Endodermal cell (in vitro differentiated cells): ENCODE results near the gene SLC5A11. TPM values are rescaled to one million over a fixed set of nuclear protein-coding genes. Genes with fewer than 3 reads are reported as not detected.

Experiments
- DNase-seq: peaks from one replicate; pipeline ENCODE4 v3.0.0-alpha.2; 2017
- H3K27ac ChIP-seq: 2 replicates; pipeline ENCODE4 v1.5.1; 2013; ENCODE audit warnings: mild to moderate bottlenecking, low read depth, low read length, moderate library complexity
- H3K27me3 ChIP-seq: 2 replicates; pipeline ENCODE4 v1.6.1; 2013; ENCODE audit warnings: mild to moderate bottlenecking, low read length, moderate library complexity; ENCODE audit not compliant: insufficient read depth, control insufficient read depth, poor library complexity, severe bottlenecking
- H3K36me3 ChIP-seq: 2 replicates; pipeline ENCODE4 v1.7.0; 2013; ENCODE audit warnings: mild to moderate bottlenecking, low read length, moderate library complexity; ENCODE audit not compliant: control insufficient read depth, insufficient read depth
- H3K4me1 ChIP-seq: one replicate; pipeline ENCODE4 v1.7.0; 2013; ENCODE audit warnings: low read length; ENCODE audit not compliant: control insufficient read depth, insufficient read depth
- H3K4me3 ChIP-seq: 2 replicates; pipeline ENCODE4 v1.5.1; 2013; ENCODE audit warnings: mild to moderate bottlenecking, low read length, moderate library complexity
- H3K9ac ChIP-seq: 2 replicates; pipeline ENCODE4 v1.6.1; 2013; ENCODE audit warnings: mild to moderate bottlenecking, low read length, moderate library complexity; ENCODE audit not compliant: poor library complexity, severe bottlenecking; ENCODE audit errors: extremely low read depth
- H3K9me3 ChIP-seq: 2 replicates; pipeline ENCODE4 v1.6.1; 2013; ENCODE audit warnings: mild to moderate bottlenecking, low read length, moderate library complexity; ENCODE audit not compliant: control insufficient read depth
- H3K27ac Mint-ChIP-seq: 2 replicates; pipeline ENCODE4 v1.8.0; 2020; ENCODE audit warnings: mixed read lengths
- H3K27me3 Mint-ChIP-seq: 2 replicates; pipeline ENCODE4 v1.8.0; 2021; ENCODE audit warnings: mild to moderate bottlenecking, mixed read lengths; ENCODE audit not compliant: insufficient read depth
- H3K36me3 Mint-ChIP-seq: 2 replicates; pipeline ENCODE4 v1.8.0; 2020; ENCODE audit warnings: low read depth, mixed read lengths
- H3K4me1 Mint-ChIP-seq: 2 replicates; pipeline ENCODE4 v1.8.0; 2020; ENCODE audit warnings: mixed read lengths
- H3K4me3 Mint-ChIP-seq: 2 replicates; pipeline ENCODE4 v1.8.0; 2020; ENCODE audit warnings: mild to moderate bottlenecking, moderate library complexity, mixed read lengths
- H3K9me3 Mint-ChIP-seq: 2 replicates; pipeline ENCODE4 v1.8.0; 2020; ENCODE audit warnings: mild to moderate bottlenecking, mixed read lengths
- WGBS, 2 experiments: methylation state at CpG; one replicate each; pipeline versions ENCODE4 v1.1.5 to v1.1.7; 2013; ENCODE audit warnings: missing lambda C conversion rate in 2 of 2, mixed read lengths in 1 of 2; ENCODE audit not compliant: insufficient coverage in 1 of 2, insufficient read length in 1 of 2; 5-methylcytosine and 5-hydroxymethylcytosine counted together
- total RNA-seq, 2 donors: library from RNA; stranded (reverse); fragmentation: NEBNext Ultra II Directional in 1 of 2; extraction: Animal tissue kit (Norgen Biotek cat#: 25700) in 1 of 2; gene quantifications; 2 replicates in 1 of 2; 3 replicates in 1 of 2; pipeline ENCODE4 v1.2.1, GENCODE V29; 2021
- TF ChIP-seq, protein P1 (sequence below): fragments of 200-600 bp; sonication (generic); conservative IDR thresholded peaks from 2 replicates; pipeline ENCODE4 v1.5.0; 2021; ENCODE audit warnings: antibody characterized with exemption, mild to moderate bottlenecking

Gene SLC5A11
- total RNA-seq, 2 donors from 2014 or later, result 0.29 TPM; not detected in 1

DNA sequence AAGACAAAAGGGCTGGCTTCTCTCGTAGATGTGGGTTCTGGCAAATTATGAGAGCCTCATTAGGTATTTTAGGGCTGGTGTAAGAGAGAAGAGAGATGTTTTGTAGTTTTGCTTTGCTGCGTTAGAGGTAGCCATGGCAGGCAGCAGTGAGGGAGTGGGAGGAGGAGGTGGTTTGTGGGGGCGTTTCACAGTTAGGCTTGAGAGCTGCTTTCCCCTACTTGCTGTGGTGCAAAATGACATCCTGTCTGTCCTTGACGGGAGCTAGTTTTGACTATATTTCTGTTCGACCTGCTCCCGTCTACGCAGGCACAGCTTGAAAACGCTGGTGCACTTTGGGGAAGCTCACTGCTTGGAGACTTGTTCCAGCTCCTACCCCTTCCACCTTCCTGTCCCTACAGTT is 75.5 kb downstream of the SLC5A11 start:
- no peaks in the 10 kb centered on the region for H3K27me3 ChIP-seq
- Mint-ChIP-seq H3K27ac (no peak overlapping the region), H3K4me3 (no peak overlapping the region), H3K36me3 (peaks cover 59% of the 10 kb centered on the region), H3K9me3 (no peaks in the 10 kb centered on the region), H3K27me3 (no peaks in the 10 kb centered on the region), H3K4me1 (no peaks in the 10 kb centered on the region)
- no peak overlapping the region for H3K4me3 ChIP-seq
- no peak overlapping the region for H3K9ac ChIP-seq
- H3K27ac ChIP-seq, result no peak overlapping the region
- H3K36me3 ChIP-seq, result peaks cover 35% of the 10 kb centered on the region
- H3K9me3 ChIP-seq, result no peaks in the 10 kb centered on the region
- WGBS, 2 experiments, result 94 to 100% methylated on average over 4 to 8 of the region's 8 CpGs
- H3K4me1 ChIP-seq, result no peaks in the 10 kb centered on the region
- TF ChIP-seq, protein P1, sequence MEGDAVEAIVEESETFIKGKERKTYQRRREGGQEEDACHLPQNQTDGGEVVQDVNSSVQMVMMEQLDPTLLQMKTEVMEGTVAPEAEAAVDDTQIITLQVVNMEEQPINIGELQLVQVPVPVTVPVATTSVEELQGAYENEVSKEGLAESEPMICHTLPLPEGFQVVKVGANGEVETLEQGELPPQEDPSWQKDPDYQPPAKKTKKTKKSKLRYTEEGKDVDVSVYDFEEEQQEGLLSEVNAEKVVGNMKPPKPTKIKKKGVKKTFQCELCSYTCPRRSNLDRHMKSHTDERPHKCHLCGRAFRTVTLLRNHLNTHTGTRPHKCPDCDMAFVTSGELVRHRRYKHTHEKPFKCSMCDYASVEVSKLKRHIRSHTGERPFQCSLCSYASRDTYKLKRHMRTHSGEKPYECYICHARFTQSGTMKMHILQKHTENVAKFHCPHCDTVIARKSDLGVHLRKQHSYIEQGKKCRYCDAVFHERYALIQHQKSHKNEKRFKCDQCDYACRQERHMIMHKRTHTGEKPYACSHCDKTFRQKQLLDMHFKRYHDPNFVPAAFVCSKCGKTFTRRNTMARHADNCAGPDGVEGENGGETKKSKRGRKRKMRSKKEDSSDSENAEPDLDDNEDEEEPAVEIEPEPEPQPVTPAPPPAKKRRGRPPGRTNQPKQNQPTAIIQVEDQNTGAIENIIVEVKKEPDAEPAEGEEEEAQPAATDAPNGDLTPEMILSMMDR, result no peak
- DNase-seq, result no peak

DNA sequence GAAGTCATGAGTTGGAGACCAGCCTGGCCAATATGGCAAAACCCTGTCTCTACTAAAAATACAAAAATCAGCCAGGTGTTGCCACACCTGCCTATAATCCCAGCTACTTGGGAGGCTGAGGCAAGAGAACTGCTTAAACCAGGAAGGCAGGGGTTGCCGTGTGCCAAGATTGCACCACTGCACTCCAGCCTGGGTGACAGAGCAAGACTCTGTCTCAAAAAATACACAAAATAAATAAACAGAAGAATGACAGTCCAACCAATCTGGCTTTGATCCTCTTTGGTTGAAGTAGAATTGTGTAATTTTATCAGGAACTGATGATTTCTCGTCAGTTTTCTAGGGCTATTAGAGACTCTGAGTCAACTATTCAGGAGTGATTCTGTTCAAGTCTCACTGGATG is 79.4 kb downstream of the SLC5A11 start:
- H3K9ac ChIP-seq, result no peak overlapping the region
- no peak for DNase-seq
- TF ChIP-seq, protein P1, result no peak
- no peaks in the 10 kb centered on the region for H3K27me3 Mint-ChIP-seq
- no peak overlapping the region for H3K27ac ChIP-seq
- no peak overlapping the region for H3K4me3 Mint-ChIP-seq
- H3K4me3 ChIP-seq, result no peak overlapping the region
- peaks cover 1% of the 10 kb centered on the region for H3K27me3 ChIP-seq
- H3K9me3 ChIP-seq, result no peaks in the 10 kb centered on the region
- H3K4me1 Mint-ChIP-seq, result peaks cover 8% of the 10 kb centered on the region
- H3K36me3 ChIP-seq, result peaks cover 35% of the 10 kb centered on the region
- no peaks in the 10 kb centered on the region for H3K4me1 ChIP-seq
- no peaks in the 10 kb centered on the region for H3K9me3 Mint-ChIP-seq
- H3K36me3 Mint-ChIP-seq, result peaks cover 56% of the 10 kb centered on the region
- H3K27ac Mint-ChIP-seq, result no peak overlapping the region
- 97 to 100% methylated on average over 1 to 2 of the region's 2 CpGs for whole genome bisulfite sequencing, 2 experiments

DNA sequence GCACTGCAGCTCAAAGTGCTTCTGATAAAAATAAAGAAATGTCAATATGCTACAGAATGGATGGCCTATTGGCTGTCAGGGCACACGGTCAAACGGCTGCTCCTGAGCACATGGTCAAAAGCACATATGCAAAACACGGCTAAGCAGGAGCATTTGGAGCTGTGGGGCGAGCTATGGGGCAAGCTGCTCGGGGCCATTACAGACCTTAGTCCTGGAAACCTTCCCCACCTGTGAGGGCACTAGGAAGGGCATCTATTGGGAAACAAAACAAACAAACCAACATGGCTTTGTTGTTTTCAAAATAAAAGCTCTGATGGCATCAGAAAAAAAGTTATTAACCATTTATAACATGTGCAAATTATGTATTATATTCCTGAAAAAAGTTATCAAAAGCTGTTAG is 83.6 kb downstream of the SLC5A11 start:
- Mint-ChIP-seq H3K9me3 (no peaks in the 10 kb centered on the region), H3K36me3 (peaks cover 62% of the 10 kb centered on the region), H3K4me3 (no peak overlapping the region), H3K4me1 (peaks cover 8% of the 10 kb centered on the region), H3K27ac (peak overlapping the region; percentile 40), H3K27me3 (no peaks in the 10 kb centered on the region)
- Histone ChIP-seq H3K27me3 (peaks cover 7% of the 10 kb centered on the region), H3K36me3 (peaks cover 51% of the 10 kb centered on the region), H3K4me1 (no peaks in the 10 kb centered on the region), H3K9ac (no peak overlapping the region), H3K4me3 (no peak overlapping the region), H3K9me3 (no peaks in the 10 kb centered on the region), H3K27ac (no peak overlapping the region)
- TF ChIP-seq, protein P1, result no peak
- DNase-seq, result no peak
- whole genome bisulfite sequencing, 2 experiments, result 89 to 92% methylated on average over 4 to 5 of the region's 5 CpGs
